Measurements from ENCODE around the gene IFT57.
"Not testable (repeated sequence)": the region's sequence is repeated elsewhere in the genome, so short reads cannot be mapped to it uniquely, and the experiment has no call there.

The IFT57 gene

GRCh38 chr3:108158251-108158650 is 64.0 kb downstream of the IFT57 start:
- DNase-seq, result no peak

- no peak for DNase-seq
These were observed 65.0 kb downstream of the IFT57 start for GRCh38 chr3:108157273-108157672.

- DNase-seq, result no peak
These were observed 65.8 kb downstream of the IFT57 start for GRCh38 chr3:108156312-108156853.

GRCh38 chr3:108155642-108156041 is 66.6 kb downstream of the IFT57 start:
- not testable (repeated sequence) for DNase-seq

GRCh38 chr3:108153451-108153981 is 68.7 kb downstream of the IFT57 start:
- DNase-seq, result peak; percentile 61

- no peak for DNase-seq
These were observed 70.0 kb downstream of the IFT57 start for GRCh38 chr3:108152274-108152673.

- DNase-seq, result no peak
These were observed 72.0 kb downstream of the IFT57 start for GRCh38 chr3:108150200-108150599.

- no peak for DNase-seq
These were observed 76.1 kb downstream of the IFT57 start for GRCh38 chr3:108146139-108146538.

GRCh38 chr3:108145578-108145977 is 76.6 kb downstream of the IFT57 start:
- no peak for DNase-seq

- DNase-seq, result no peak
These were observed 84.8 kb downstream of the IFT57 start for GRCh38 chr3:108137460-108137814.

GRCh38 chr3:108136561-108137459 is 85.4 kb downstream of the IFT57 start:
- no peak for DNase-seq

- no peak for DNase-seq
These were observed 87.7 kb downstream of the IFT57 start for GRCh38 chr3:108134555-108134880.

- no peak for DNase-seq
These were observed 88.2 kb downstream of the IFT57 start for GRCh38 chr3:108133858-108134554.

- no peak for DNase-seq
These were observed 89.2 kb downstream of the IFT57 start for GRCh38 chr3:108133048-108133369.

- no peak for DNase-seq
These were observed 90.6 kb downstream of the IFT57 start for GRCh38 chr3:108131475-108132134.

- no peak for DNase-seq
These were observed 91.3 kb downstream of the IFT57 start for GRCh38 chr3:108130701-108131474.

GRCh38 chr3:108130236-108130635 is 92.0 kb downstream of the IFT57 start:
- no peak for DNase-seq

- peak; percentile 63 to 68 for DNase-seq
These were observed 94.8 kb downstream of the IFT57 start for GRCh38 chr3:108127301-108127988.

- DNase-seq, result no peak
These were observed 95.9 kb downstream of the IFT57 start for GRCh38 chr3:108126348-108126747.

- peak; percentile 66 to 70 for DNase-seq
These were observed 96.6 kb downstream of the IFT57 start for GRCh38 chr3:108125550-108126071.

GRCh38 chr3:108125153-108125543 is 97.1 kb downstream of the IFT57 start:
- no peak for DNase-seq
